ENCODE data around the gene DOK1.

GRCh38 chr2:74540291-74540690, 14.2 kb upstream of the DOK1 start:
- TF ChIP-seq CTCF (IDR thresholded peaks at IDR 0.05), result no peak
- no peak for TF ChIP-seq REST (IDR thresholded peaks at IDR 0.05; ENCODE audit: insufficient read depth in 1 of 2, low read depth in 2 of 2, low read length in 1 of 2)

Measured in Panc1 (cell line).